ENCODE results near the gene PCMT1. TPM values are rescaled to one million over a fixed set of nuclear protein-coding genes. Genes with fewer than 3 reads are reported as not detected.

PCMT1 gene
- 91.9 TPM for polyA plus RNA-seq (2013, experiment 1 of 4)
- polyA plus RNA-seq (2013, experiment 2 of 4): 91.0 TPM
- polyA plus RNA-seq (2013, experiment 3 of 4): 89.8 TPM
- 97.9 TPM for polyA plus RNA-seq (2013, experiment 4 of 4)

DNA sequence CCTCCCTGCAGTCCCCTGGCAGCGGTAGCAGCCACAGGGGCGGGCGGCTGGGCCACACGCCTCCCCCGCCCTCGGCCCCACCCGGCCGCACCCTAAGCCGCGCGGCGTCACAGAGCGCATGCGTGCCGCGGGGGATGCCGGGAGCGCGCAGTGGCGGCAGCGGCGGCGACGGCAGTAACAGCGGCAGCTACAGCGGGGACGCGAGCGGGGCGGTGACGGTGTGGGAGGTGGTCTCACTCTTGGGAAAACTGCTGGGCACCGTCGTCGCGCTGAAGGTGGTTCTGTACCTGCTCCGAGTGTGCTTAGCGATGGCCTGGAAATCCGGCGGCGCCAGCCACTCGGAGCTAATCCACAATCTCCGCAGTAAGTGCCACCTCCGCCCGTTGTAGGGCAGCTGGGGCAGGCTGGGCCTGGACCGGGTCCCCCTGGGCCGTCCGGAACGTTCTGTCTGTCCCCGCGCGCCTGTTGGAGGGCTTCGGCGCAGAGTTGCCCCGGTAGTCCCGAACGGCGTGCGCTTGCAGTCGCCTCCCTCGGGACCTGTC lies at the start of gene PCMT1:
TSS of gene PCMT1 (plus strand) at position 148 of the 542 bp plus-strand sequence. CDS start at position 309, 161 bp downstream.
- no peaks in the 10 kb centered on the region for H3K27me3 ChIP-seq (ENCODE audit: control insufficient read depth, insufficient read depth, low read length, poor library complexity, severe bottlenecking)
- no peaks in the 10 kb centered on the region for H3K9me3 ChIP-seq (ENCODE audit: control insufficient read depth, low read length)
- peak within 1 kb of the TSS; percentile 83 for H3K27ac ChIP-seq (ENCODE audit: insufficient read depth, low read depth, low read length, poor library complexity, severe bottlenecking)
- H3K4me3 ChIP-seq (ENCODE audit: insufficient read depth, low read depth, low read length): peak within 1 kb of the TSS; percentile 97
- peaks cover 5% of the 10 kb centered on the region for H3K4me1 ChIP-seq (ENCODE audit: control insufficient read depth, insufficient read depth, low read length)
- H3K36me3 ChIP-seq (ENCODE audit: control insufficient read depth, insufficient read depth, low read length): no peaks in the 10 kb centered on the region
- 0 to 1% methylated on average over 60 of the region's 60 CpGs for WGBS, 2 experiments

DNA sequence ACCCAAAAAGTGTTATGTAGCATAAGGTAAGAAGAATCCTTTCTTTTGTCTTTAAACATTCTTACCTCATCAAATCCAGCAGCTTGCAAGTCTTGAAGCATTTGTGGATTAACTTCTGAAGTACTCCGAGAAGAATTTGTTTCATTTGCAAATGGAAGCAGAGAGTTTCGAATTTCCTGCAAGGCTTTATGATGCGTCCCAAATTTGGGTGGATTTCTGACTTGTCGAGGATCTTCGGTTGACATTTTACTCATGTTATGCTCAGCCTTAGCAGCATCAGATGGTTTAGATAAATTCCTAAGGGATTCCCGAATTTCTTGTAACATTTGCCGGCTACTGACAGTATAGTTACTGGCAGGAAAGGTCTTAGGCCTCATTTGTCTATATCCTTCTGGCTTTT lies 47.8 kb upstream of the PCMT1 start:
- 36 to 37% methylated on average over 7 of the region's 7 CpGs for WGBS, 2 experiments
- H3K27ac ChIP-seq (ENCODE audit: insufficient read depth, low read depth, low read length, poor library complexity, severe bottlenecking): no peak overlapping the region

DNA sequence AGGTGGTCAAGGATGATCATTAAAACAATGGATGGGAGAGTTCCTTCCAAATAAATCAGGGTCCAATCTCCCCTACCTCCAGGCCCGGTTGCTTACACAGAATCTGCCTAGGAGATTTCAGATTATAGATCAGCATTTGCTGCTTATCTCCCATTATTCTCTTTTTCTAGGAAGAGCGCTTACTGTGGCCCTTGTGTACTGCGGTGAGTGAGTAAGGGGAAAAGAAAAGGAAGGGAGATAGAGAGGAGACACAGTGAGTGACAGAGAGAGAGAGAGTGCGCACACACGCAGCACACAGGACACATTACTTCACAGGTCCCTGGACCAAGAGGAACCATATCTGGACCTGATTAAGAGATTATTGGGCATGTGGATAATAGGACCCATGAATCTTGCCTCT lies 37.8 kb upstream of the PCMT1 start:
- H3K36me3 ChIP-seq (ENCODE audit: control insufficient read depth, insufficient read depth, low read length): no peaks in the 10 kb centered on the region
- no peaks in the 10 kb centered on the region for H3K27me3 ChIP-seq (ENCODE audit: control insufficient read depth, insufficient read depth, low read length, poor library complexity, severe bottlenecking)
- H3K27ac ChIP-seq (ENCODE audit: insufficient read depth, low read depth, low read length, poor library complexity, severe bottlenecking): no peak overlapping the region

More for the DNA sequence above, 47.8 kb upstream of the PCMT1 start:
- no peak overlapping the region for H3K4me3 ChIP-seq (ENCODE audit: insufficient read depth, low read depth, low read length)
- H3K9me3 ChIP-seq (ENCODE audit: control insufficient read depth, low read length): no peaks in the 10 kb centered on the region
- peaks cover 4% of the 10 kb centered on the region for H3K36me3 ChIP-seq (ENCODE audit: control insufficient read depth, insufficient read depth, low read length)
- no peaks in the 10 kb centered on the region for H3K27me3 ChIP-seq (ENCODE audit: control insufficient read depth, insufficient read depth, low read length, poor library complexity, severe bottlenecking)
- no peaks in the 10 kb centered on the region for H3K4me1 ChIP-seq (ENCODE audit: control insufficient read depth, insufficient read depth, low read length)

DNA sequence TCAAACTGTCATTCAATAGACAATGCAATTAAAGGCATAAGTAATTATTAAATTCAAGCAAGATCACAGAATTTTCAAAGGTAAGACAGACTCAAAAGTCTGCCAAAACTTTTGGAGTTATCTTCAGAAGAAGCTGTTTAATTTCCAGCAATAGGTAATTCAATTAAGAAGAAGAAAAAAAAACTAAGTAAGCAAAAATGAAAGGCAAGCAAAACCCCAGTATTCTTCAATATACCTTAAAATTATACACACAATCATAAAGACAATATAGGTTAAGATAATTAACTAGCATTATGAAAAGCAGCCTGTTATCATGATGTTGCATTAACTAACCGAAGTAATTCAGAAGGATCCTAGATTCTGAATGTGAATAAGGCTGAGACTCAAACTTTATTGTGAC lies 35.1 kb upstream of the PCMT1 start:
- Histone ChIP-seq H3K4me1 (ENCODE audit: control insufficient read depth, insufficient read depth, low read length) (peaks cover 10% of the 10 kb centered on the region), H3K36me3 (ENCODE audit: control insufficient read depth, insufficient read depth, low read length) (no peaks in the 10 kb centered on the region), H3K9me3 (ENCODE audit: control insufficient read depth, low read length) (no peaks in the 10 kb centered on the region), H3K27me3 (ENCODE audit: control insufficient read depth, insufficient read depth, low read length, poor library complexity, severe bottlenecking) (no peaks in the 10 kb centered on the region), H3K4me3 (ENCODE audit: insufficient read depth, low read depth, low read length) (no peak overlapping the region), H3K27ac (ENCODE audit: insufficient read depth, low read depth, low read length, poor library complexity, severe bottlenecking) (no peak overlapping the region)
- WGBS, 2 experiments: 100% methylated on average over 1 of the region's 1 CpG

More for the DNA sequence above, 37.8 kb upstream of the PCMT1 start:
- WGBS, 2 experiments: 97 to 100% methylated on average over 3 to 5 of the region's 5 CpGs
- no peak overlapping the region for H3K4me3 ChIP-seq (ENCODE audit: insufficient read depth, low read depth, low read length)
- no peaks in the 10 kb centered on the region for H3K9me3 ChIP-seq (ENCODE audit: control insufficient read depth, low read length)
- H3K4me1 ChIP-seq (ENCODE audit: control insufficient read depth, insufficient read depth, low read length): peaks cover 3% of the 10 kb centered on the region

DNA sequence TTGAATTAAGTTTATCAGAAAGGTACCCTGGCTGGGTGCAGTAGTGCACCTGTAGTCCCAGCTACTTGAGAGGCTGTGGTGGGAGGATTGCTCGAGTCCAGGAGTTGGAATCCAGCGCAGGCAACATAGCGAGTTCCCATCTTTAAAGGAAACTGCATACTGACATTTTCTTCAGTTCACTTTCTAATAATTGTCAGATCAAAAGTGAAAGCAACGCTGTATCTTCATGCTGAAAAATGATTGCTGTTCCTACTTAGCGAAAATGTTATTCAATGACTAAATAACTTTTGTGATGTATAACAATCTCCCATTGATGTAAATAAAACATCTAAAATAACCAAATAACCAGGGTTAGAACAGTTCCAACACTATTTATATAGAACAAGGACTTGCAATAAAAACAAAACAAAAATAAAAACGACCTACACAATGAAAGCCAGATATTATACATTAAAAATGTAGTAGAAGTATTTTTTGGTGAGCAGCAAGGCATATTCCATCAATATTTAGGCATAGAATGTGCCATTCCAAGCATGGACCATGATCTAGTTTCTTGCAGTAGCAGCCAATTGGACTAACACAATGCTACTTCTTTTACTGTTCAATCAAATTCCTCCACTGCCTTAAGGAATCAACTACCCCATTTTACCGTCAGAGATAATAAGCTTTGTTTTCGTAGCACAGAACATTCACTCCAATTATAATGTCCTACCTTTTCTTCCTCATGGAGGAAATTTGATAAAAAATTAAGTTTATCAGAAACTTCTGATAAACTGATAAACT lies 33.2 kb upstream of the PCMT1 start:
- H3K9me3 ChIP-seq (ENCODE audit: control insufficient read depth, low read length): no peaks in the 10 kb centered on the region
- H3K36me3 ChIP-seq (ENCODE audit: control insufficient read depth, insufficient read depth, low read length): no peaks in the 10 kb centered on the region
- peak overlapping the region; percentile 96 for H3K4me3 ChIP-seq (ENCODE audit: insufficient read depth, low read depth, low read length)
- no peak overlapping the region for H3K27ac ChIP-seq (ENCODE audit: insufficient read depth, low read depth, low read length, poor library complexity, severe bottlenecking)
- peaks cover 10% of the 10 kb centered on the region for H3K4me1 ChIP-seq (ENCODE audit: control insufficient read depth, insufficient read depth, low read length)
- no peaks in the 10 kb centered on the region for H3K27me3 ChIP-seq (ENCODE audit: control insufficient read depth, insufficient read depth, low read length, poor library complexity, severe bottlenecking)
- 67 to 80% methylated on average over 6 of the region's 8 CpGs for WGBS, 2 experiments

DNA sequence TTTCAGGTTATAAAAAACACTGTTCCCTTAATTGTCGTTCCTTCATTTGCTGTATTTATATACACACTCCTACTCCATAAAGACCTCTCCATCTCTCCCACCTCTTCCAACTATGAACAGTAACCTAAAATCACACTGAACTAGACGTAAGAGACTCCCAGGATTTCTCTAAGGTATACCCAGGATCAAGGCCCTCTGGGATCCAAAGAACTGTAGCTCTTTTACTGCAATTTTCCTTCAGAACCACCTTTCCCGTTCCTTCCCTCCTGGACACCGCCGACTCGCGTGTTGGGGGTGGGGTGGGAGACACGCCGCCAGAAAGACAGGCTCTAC lies 32.3 kb upstream of the PCMT1 start:
- peaks cover 10% of the 10 kb centered on the region for H3K4me1 ChIP-seq (ENCODE audit: control insufficient read depth, insufficient read depth, low read length)
- 0 to 1% methylated on average over 9 of the region's 9 CpGs for WGBS, 2 experiments
- no peaks in the 10 kb centered on the region for H3K9me3 ChIP-seq (ENCODE audit: control insufficient read depth, low read length)
- peak overlapping the region; percentile 99 for H3K27ac ChIP-seq (ENCODE audit: insufficient read depth, low read depth, low read length, poor library complexity, severe bottlenecking)
- peak overlapping the region; percentile 96 for H3K4me3 ChIP-seq (ENCODE audit: insufficient read depth, low read depth, low read length)
- H3K27me3 ChIP-seq (ENCODE audit: control insufficient read depth, insufficient read depth, low read length, poor library complexity, severe bottlenecking): no peaks in the 10 kb centered on the region
- no peaks in the 10 kb centered on the region for H3K36me3 ChIP-seq (ENCODE audit: control insufficient read depth, insufficient read depth, low read length)

DNA sequence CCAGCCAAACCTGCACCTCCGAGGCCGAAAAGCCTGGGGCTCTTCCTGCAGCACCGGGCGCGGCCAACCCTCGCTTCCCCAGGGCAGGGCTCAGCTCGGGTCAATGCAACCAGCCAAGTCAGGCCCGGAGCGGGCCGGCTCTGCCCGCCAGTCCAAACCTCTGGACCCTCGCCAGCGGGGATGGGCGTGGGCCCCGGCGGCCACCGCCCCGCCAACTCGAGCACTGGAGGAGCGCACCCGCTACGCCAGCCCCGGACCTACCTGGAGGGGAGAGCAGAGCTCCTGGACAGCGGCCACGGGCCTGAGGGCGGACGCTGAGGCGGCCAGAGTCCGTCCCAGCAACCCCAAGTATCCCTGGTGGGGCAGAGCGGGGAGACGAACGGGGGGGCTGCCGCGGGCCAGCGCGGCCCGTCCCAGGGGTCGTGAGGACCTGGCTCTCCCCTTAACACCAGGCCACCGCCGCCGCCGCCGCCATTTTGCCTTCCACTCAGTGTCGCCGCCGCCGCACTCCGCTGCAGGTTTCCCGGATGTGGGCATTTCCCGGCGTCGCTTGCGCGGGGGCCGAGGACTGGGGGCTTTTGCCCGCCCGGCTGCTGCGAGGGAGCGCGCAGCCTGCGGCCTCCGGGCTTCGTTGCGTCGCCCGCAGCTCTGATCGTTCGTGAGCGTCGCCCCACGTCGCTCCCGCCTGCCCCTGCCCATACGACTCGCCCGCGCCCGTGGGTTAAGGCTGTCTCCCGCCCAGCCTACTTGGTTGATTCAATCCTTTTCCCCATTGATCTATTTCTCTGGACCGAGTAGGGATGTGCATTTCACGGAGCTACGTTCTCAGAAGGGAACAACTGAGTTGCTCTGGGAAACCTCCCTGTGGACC lies 31.7 kb upstream of the PCMT1 start, which contains the start of gene LATS1:
TSS of gene LATS1 (minus strand) at position 514 of the 871 bp plus-strand sequence. CDS start 15,975 bp downstream, outside the sequence.
- peaks cover 10% of the 10 kb centered on the region for H3K4me1 ChIP-seq (ENCODE audit: control insufficient read depth, insufficient read depth, low read length)
- H3K27me3 ChIP-seq (ENCODE audit: control insufficient read depth, insufficient read depth, low read length, poor library complexity, severe bottlenecking): no peaks in the 10 kb centered on the region
- H3K36me3 ChIP-seq (ENCODE audit: control insufficient read depth, insufficient read depth, low read length): no peaks in the 10 kb centered on the region
- H3K27ac ChIP-seq (ENCODE audit: insufficient read depth, low read depth, low read length, poor library complexity, severe bottlenecking): peak within 1 kb of the TSS; percentile 99
- peak within 1 kb of the TSS; percentile 96 for H3K4me3 ChIP-seq (ENCODE audit: insufficient read depth, low read depth, low read length)
- WGBS, 2 experiments: 0% methylated on average over 82 of the region's 82 CpGs
- no peaks in the 10 kb centered on the region for H3K9me3 ChIP-seq (ENCODE audit: control insufficient read depth, low read length)

DNA sequence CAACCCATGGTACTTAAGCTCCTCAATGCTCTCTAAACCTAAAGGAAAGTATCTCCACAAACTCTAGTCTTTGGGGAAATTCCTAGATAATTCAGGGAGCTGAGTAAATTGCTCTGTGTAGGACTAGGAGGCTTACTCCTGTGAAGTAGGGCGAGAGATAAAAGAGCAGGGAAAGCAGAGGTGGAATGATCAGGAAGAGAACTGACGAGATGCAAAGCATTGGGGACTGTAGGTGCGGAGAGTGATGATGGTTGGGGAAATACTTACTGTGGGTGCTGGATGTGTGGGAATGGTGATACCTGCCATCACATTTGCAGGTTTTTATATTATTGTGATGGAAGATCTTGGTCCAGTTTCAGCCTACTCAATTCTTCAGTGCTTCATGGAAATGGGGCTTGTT lies 30.0 kb upstream of the PCMT1 start:
- Histone ChIP-seq H3K36me3 (ENCODE audit: control insufficient read depth, insufficient read depth, low read length) (no peaks in the 10 kb centered on the region), H3K4me1 (ENCODE audit: control insufficient read depth, insufficient read depth, low read length) (peaks cover 10% of the 10 kb centered on the region), H3K27me3 (ENCODE audit: control insufficient read depth, insufficient read depth, low read length, poor library complexity, severe bottlenecking) (no peaks in the 10 kb centered on the region), H3K4me3 (ENCODE audit: insufficient read depth, low read depth, low read length) (no peak overlapping the region), H3K27ac (ENCODE audit: insufficient read depth, low read depth, low read length, poor library complexity, severe bottlenecking) (no peak overlapping the region), H3K9me3 (ENCODE audit: control insufficient read depth, low read length) (no peaks in the 10 kb centered on the region)
- WGBS, 2 experiments: 95 to 96% methylated on average over 3 of the region's 3 CpGs

DNA sequence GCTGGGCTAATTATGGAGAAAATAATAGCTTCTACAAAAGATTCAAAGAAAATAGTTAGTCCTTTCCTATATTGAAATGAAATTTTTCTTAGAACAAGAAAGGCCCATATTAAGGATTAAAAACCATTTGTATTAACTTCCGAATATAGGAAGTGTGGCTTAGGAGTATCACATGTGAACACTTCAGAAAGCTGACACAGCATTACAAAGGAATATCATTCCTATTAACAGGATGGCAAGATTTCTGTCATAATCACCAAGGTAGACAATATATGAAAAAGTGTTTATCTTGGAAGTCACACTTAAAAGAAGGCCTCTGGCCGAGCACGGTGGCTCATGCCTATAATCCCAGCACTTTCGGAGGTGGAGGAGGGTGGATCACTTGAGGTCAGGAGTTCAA lies 26.3 kb upstream of the PCMT1 start:
- no peak overlapping the region for H3K4me3 ChIP-seq (ENCODE audit: insufficient read depth, low read depth, low read length)
- peaks cover 5% of the 10 kb centered on the region for H3K4me1 ChIP-seq (ENCODE audit: control insufficient read depth, insufficient read depth, low read length)
- 92 to 96% methylated on average over 4 of the region's 4 CpGs for WGBS, 2 experiments
- H3K27ac ChIP-seq (ENCODE audit: insufficient read depth, low read depth, low read length, poor library complexity, severe bottlenecking): no peak overlapping the region
- no peaks in the 10 kb centered on the region for H3K27me3 ChIP-seq (ENCODE audit: control insufficient read depth, insufficient read depth, low read length, poor library complexity, severe bottlenecking)
- no peaks in the 10 kb centered on the region for H3K9me3 ChIP-seq (ENCODE audit: control insufficient read depth, low read length)
- H3K36me3 ChIP-seq (ENCODE audit: control insufficient read depth, insufficient read depth, low read length): peaks cover 10% of the 10 kb centered on the region

Data from ectodermal cell (in vitro differentiated cells).